ENCODE data around the gene CHRD.

- TF ChIP-seq ZNF707 (CRISPR knock-in tag; conservative IDR thresholded peaks at IDR 0.05) (no peak), KDM4B (IDR thresholded peaks at IDR 0.05; ENCODE audit: borderline replicate concordance in 2 of 2, low read depth in 1 of 2) (no peak)
Measured at GRCh38 chr3:184415203-184415490, 35.3 kb downstream of the CHRD start.

Data from K562 (cell line).